Dermis blood vessel endothelial cell (primary cell): ENCODE measurements around the gene PSMD2. TPM values are rescaled to one million over a fixed set of nuclear protein-coding genes. Genes with fewer than 3 reads are reported as not detected.
"Not testable (repeated sequence)": the region's sequence is repeated elsewhere in the genome, so short reads cannot be mapped to it uniquely, and the experiment has no call there.

Experiments
- DNase-seq: peaks from one replicate; pipeline ENCODE4 v3.0.0; 2010
- total RNA-seq: library from RNA; depleted of rRNA; stranded (reverse); fragments of >200 nt; gene quantifications from 2 replicates; pipeline ENCODE4 v1.2.3, GENCODE V29; 2014

Gene PSMD2
- total RNA-seq, 1 donor from 2014 or later, result 411 TPM

- not testable (repeated sequence) for DNase-seq
These were observed 40.6 kb downstream of the PSMD2 start for GRCh38 chr3:184339451-184340135.

GRCh38 chr3:184341925-184342324, 42.9 kb downstream of the PSMD2 start:
- DNase-seq, result no peak

- DNase-seq, result no peak
These were observed 44.3 kb downstream of the PSMD2 start for GRCh38 chr3:184343200-184343876.

GRCh38 chr3:184344579-184345316, 45.7 kb downstream of the PSMD2 start:
- no peak for DNase-seq

DNA sequence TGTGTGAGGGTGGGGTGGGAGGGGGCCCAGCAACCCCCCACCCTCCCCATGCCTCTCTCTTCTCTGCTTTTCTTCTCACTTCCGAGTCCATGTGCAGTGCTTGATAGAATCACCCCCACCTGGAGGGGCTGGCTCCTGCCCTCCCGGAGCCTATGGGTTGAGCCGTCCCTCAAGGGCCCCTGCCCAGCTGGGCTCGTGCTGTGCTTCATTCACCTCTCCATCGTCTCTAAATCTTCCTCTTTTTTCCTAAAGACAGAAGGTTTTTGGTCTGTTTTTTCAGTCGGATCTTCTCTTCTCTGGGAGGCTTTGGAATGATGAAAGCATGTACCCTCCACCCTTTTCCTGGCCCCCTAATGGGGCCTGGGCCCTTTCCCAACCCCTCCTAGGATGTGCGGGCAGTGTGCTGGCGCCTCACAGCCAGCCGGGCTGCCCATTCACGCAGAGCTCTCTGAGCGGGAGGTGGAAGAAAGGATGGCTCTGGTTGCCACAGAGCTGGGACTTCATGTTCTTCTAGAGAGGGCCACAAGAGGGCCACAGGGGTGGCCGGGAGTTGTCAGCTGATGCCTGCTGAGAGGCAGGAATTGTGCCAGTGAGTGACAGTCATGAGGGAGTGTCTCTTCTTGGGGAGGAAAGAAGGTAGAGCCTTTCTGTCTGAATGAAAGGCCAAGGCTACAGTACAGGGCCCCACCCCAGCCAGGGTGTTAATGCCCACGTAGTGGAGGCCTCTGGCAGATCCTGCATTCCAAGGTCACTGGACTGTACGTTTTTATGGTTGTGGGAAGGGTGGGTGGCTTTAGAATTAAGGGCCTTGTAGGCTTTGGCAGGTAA, 46.5 kb downstream of the PSMD2 start:
- peak; percentile 75 for DNase-seq

GRCh38 chr3:184346480-184347190, 47.6 kb downstream of the PSMD2 start:
- no peak for DNase-seq

DNA sequence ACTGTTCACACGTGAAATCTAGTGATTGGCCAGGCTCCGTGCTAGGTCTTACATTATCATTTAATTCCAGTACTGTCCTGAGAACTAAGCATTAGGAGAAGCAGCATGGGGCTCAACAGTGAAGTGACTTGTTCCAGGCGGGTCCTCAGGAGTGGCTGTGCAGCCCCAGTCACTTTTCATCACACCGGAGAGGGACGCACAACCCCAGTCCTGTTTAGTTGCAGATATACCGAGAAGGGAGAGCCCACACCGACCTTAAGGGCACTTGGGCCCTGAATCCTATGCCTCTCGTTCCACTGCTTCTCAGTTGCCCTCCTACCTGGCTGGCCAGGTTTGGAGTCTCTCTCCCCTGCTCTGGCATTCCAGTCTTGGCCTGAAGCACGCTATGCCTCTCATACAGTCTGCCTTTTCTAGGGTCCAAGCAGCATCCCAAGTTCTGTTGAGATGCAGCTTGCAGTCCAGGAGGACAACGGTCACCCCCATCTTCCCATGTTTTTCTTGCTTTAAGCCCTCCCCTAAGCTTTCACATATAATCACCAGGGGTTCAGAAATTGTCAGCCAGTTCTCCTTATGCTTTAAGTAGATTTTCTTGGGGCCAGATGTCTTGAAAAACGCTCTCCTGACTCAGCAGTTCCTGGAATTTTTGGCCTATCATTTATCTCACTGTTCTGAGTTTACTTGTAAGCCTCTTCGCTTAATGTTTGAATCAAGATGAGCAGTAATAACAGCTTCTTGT, 48.4 kb downstream of the PSMD2 start:
- no peak for DNase-seq

DNA sequence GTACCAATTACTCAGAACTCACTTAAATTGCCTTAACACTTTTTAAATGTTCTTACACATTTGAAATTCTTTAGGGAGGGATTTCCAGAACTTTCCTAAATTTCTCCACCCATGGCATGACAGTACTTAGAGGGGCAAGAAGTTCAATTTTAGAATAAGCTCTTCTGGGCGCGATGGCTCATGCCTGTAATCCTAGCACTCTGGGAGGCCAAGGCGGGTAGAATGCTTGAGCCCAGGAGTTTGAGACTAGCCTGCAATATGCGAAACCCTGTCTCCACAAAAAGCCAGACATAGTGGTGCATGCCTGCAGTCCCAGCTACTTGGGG, 49.0 kb downstream of the PSMD2 start:
- DNase-seq, result no peak

GRCh38 chr3:184349563-184350470, 50.8 kb downstream of the PSMD2 start:
- DNase-seq, result no peak

DNA sequence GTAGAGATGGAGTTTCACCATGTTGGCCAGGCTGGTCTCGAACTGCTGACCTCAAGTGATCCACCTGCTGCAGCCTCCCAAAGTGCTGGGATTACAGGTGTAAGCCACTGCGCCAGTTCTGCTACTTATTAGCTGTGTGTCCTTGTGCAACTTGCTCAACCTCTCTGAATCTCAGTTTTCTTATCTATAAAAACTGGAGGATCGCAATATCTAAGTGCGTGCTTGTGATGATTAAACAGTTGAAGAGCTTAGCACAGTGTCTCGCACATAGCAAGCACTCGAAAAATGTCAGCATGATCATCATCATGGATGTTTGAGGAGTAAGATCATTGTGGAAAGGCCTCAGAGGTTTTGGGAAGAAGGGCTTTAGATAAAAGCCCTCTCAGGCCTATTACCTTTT, 51.6 kb downstream of the PSMD2 start:
- DNase-seq, result no peak

- DNase-seq, result no peak
These were observed 52.6 kb downstream of the PSMD2 start for GRCh38 chr3:184351511-184352148.

- DNase-seq, result no peak
These were observed 53.2 kb downstream of the PSMD2 start for GRCh38 chr3:184352149-184352785.

GRCh38 chr3:184352897-184353545, 54.0 kb downstream of the PSMD2 start:
- no peak for DNase-seq

DNA sequence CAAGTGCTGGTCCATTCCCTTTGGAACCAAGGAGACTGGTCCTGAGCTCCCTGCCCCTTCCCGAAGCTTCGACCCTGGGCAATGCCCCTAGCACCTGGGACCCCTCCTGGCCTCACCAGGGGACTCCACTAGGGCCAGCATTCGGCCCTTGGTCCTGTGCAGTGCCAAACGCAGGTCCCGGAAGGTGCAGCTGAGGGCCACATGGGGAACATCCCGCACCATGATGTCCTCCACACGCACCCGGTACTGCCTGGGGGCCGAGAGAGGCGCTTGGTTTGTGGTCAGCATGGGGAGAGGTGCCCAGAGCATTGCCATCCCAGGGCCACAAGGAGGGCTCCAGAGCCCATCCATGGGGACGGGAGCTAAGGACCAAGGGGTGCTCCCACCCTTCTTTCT, 54.5 kb downstream of the PSMD2 start:
- DNase-seq, result no peak

DNA sequence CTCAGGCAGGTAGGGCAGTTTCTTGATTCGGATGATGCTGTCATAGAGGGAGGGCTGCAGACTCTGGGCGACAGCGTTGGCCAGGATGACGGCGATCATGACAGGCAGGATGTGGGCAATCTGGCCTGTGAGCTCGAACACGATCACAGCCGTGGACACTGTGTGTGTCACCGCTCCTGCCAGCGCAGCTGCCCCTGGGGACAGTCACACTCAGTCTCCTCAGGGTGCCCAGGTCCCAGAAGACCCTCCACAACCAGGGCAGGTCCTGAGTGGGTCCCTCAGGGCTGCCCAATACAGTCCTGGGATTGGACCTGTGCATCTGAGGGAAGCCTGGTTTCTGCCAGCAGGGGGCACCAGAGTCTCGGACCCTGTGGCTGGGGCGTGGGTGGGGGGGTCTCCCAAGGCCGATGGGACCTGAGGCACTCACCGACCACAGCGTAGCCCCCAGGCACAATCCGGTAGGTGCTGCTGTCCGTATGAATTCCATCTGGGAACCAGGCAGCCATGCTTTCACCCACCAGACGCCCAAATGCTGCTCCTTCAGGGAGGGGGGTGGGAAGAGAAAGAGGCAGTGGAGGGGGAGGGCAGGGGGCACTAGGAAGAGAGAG, 55.2 kb downstream of the PSMD2 start:
- peak; percentile 69 for DNase-seq

- DNase-seq, result no peak
These were observed 55.7 kb downstream of the PSMD2 start for GRCh38 chr3:184354754-184355153.

GRCh38 chr3:184355261-184356040, 56.4 kb downstream of the PSMD2 start:
- no peak for DNase-seq
